Thymus (tissue), 11 donors: Measurements from ENCODE around the gene CDH4. TPM values are rescaled to one million over a fixed set of nuclear protein-coding genes. Genes with fewer than 3 reads are reported as not detected.
"Not testable (repeated sequence)": the region's sequence is repeated elsewhere in the genome, so short reads cannot be mapped to it uniquely, and the experiment has no call there.

Source experiments
- DNase-seq, 9 donors: peaks; one replicate each; pipeline ENCODE4 v3.0.0-alpha.2; 2013; ENCODE audit warnings: low spot score in 9 of 9, low read depth in 6 of 9, missing footprints in 1 of 9
- H3K27ac ChIP-seq, 2 donors: one replicate each; pipeline ENCODE4 v1.5.1; 2013; ENCODE audit warnings: control low read depth in 1 of 2, low read depth in 1 of 2, low read length in 1 of 2, mild to moderate bottlenecking in 1 of 2, moderate library complexity in 1 of 2
- H3K27me3 ChIP-seq, 2 donors: one replicate each; pipeline ENCODE4 v1.5.1; 2013; ENCODE audit warnings: low read length in 1 of 2; ENCODE audit not compliant: control insufficient read depth in 2 of 2, insufficient read depth in 1 of 2
- H3K36me3 ChIP-seq, 2 donors: one replicate each; pipeline ENCODE4 v1.5.1; 2013; ENCODE audit warnings: low read length in 1 of 2, mild to moderate bottlenecking in 1 of 2, moderate library complexity in 1 of 2; ENCODE audit not compliant: control insufficient read depth in 2 of 2, insufficient read depth in 2 of 2
- H3K4me1 ChIP-seq, 2 donors: one replicate each; pipeline ENCODE4 v1.5.1; 2013; ENCODE audit warnings: low read length in 2 of 2; ENCODE audit not compliant: control insufficient read depth in 2 of 2, insufficient read depth in 2 of 2
- H3K4me3 ChIP-seq, 2 donors: one replicate each; pipeline ENCODE4 v1.5.1; 2013; ENCODE audit warnings: low read length in 2 of 2, control low read depth in 1 of 2, mild to moderate bottlenecking in 1 of 2
- H3K9me3 ChIP-seq, 2 donors: one replicate each; pipeline ENCODE4 v1.5.1; 2013; ENCODE audit warnings: low read length in 1 of 2, mild to moderate bottlenecking in 1 of 2; ENCODE audit not compliant: control insufficient read depth in 2 of 2, insufficient read depth in 1 of 2
- WGBS: extraction: QIAGEN DNeasy Blood & Tissue Kit; methylation state at CpG from one replicate; pipeline ENCODE4 v1.1.7; 2013; 5-methylcytosine and 5-hydroxymethylcytosine counted together
- polyA plus RNA-seq: library from polyadenylated mRNA; stranded (reverse); fragments of 200-250 nt; gene quantifications from one replicate; pipeline ENCODE4 v1.2.3, GENCODE V29; 2013
- total RNA-seq: library from RNA; stranded (reverse); fragments of 120-200 nt; gene quantifications from one replicate; pipeline ENCODE4 v1.2.4, GENCODE V29; 2013
- donor health status: healthy.

Gene CDH4
- total and polyA plus RNA-seq, 2 donors: 0.34 to 0.61 TPM

DNA sequence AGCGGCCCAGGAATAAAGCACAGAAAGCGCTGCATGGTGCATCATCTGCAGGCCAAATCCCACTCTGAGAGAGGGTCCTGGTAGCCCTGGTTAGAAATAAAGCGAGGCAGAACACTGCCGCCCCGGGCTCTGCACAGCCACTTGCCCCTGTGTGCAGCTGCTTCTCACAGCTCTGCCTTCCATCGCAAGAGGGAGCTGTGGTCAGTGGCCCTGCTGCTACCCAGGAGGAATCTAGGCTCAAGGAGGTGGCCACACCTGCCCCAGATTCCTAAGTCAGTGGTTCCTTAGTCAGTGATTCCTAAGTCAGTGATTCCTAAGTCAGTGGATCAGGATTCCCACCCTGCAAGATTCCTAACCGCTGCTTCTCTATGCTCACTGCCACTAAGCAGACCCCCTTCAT, 8.8 kb downstream of the CDH4 start:
- Histone ChIP-seq H3K27me3 (peaks cover 0 to 6% of the 10 kb centered on the region in 2 donors), H3K4me3 (no peak overlapping the region), H3K4me1 (no peaks in the 10 kb centered on the region), H3K27ac (no peak overlapping the region), H3K36me3 (no peaks in the 10 kb centered on the region), H3K9me3 (no peaks in the 10 kb centered on the region)
- no peak for DNase-seq
- WGBS: 90% methylated on average over 7 of the region's 7 CpGs

DNA sequence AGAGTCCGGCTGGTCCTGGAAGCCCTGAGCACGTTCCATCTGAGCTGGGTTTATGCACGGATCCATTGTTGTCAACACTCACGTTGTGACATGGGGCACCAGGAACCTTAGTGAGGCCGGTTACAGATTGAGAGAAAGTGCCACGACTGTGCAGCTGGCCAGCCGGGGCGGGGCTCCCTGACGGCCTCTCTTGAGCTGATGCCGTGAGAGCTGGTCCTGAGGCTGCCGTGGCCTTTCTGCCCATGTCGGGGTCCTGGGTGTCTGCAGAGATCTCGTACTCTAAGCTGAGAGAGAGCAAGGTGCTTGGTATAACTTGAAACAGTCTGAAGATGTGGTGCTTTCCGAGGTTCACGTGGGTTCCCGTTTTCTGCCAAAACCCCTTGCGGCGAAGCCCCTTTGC, 10.0 kb downstream of the CDH4 start:
- no peak overlapping the region for H3K27ac ChIP-seq
- DNase-seq: no peak
- no peak overlapping the region for H3K4me3 ChIP-seq
- H3K36me3 ChIP-seq: no peaks in the 10 kb centered on the region
- H3K27me3 ChIP-seq: no peaks in the 10 kb centered on the region
- no peaks in the 10 kb centered on the region for H3K9me3 ChIP-seq
- H3K4me1 ChIP-seq: no peaks in the 10 kb centered on the region
- whole genome bisulfite sequencing: 95% methylated on average over 18 of the region's 18 CpGs

DNA sequence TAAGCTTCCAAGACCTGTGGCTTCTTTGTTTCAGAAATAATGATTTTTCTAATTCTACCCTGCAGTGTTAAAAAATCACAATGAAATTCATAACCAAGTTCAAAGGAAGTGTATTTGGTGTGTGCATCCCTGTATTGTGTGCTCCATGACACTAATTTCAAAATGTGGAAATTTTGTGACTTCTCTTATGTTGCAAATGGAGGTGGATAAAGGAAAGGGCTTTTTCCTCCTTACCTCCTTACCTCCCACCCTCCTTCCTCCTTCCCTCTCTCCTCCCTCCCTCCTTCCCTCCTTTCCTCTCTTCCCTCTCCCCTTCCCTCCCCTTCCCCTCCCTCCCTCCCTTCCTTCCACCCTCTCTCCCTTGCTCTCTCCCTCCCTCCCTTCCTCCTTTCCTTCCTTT, 10.5 kb downstream of the CDH4 start:
- no peak overlapping the region for H3K27ac ChIP-seq
- no peaks in the 10 kb centered on the region for H3K36me3 ChIP-seq
- no peak overlapping the region for H3K4me3 ChIP-seq
- no peaks in the 10 kb centered on the region for H3K9me3 ChIP-seq
- DNase-seq: no peak
- H3K4me1 ChIP-seq: no peaks in the 10 kb centered on the region
- H3K27me3 ChIP-seq: no peaks in the 10 kb centered on the region

DNA sequence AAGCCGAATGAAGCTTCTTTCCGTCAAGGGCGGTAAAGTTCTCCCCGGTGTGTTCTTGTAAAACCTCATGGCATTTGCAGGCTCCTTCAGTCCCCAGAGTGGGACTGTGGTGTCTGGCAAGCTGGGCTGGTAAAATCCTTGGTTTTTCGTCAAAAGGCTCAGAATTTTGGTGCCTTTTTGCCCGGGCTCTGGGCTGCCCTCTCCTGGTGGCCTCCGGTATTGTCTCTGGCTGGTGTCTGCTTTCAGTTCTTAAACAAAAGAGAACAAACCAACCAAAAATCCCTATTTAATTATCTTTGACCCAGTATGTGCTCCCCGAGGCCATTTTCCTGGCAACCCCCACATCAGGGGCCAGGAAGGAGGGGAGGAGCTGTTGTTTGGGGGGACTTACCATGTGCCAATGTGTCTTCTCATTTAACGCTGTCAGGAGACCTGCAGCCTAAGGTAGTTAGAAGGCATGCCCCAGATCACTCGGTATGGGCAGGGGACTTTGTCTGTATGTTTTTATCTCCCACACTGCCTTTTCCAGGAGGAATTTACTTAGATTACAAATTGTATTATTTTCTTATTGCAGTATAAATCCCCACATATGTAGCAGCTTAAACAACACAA, 11.1 kb downstream of the CDH4 start:
- no peak overlapping the region for H3K4me3 ChIP-seq
- H3K27ac ChIP-seq: no peak overlapping the region
- H3K4me1 ChIP-seq: no peaks in the 10 kb centered on the region
- DNase-seq: peak in 2 of 9 donors; percentile 3 to 15
- no peaks in the 10 kb centered on the region for H3K27me3 ChIP-seq
- H3K9me3 ChIP-seq: no peaks in the 10 kb centered on the region
- 52% methylated on average over 10 of the region's 10 CpGs for WGBS
- H3K36me3 ChIP-seq: no peaks in the 10 kb centered on the region

DNA sequence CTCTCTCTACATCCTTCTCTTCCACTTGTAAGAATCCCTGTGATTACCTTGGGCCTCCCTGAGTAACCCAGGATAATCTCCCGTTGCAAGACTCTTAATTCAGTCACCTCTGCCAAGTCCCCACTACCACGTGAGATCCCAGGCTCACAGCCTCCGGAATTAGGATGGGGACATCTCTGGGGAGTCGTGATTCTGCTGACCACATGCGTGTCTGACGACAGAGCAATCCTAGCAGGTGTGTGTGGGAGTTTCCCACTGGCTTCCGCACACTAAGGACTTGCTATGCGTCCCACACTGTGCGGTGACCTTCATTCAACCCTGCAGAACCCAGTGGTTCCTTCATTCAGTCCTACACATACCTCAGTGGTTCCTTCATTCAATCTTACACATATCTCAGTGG, 11.9 kb downstream of the CDH4 start:
- no peaks in the 10 kb centered on the region for H3K27me3 ChIP-seq

DNA sequence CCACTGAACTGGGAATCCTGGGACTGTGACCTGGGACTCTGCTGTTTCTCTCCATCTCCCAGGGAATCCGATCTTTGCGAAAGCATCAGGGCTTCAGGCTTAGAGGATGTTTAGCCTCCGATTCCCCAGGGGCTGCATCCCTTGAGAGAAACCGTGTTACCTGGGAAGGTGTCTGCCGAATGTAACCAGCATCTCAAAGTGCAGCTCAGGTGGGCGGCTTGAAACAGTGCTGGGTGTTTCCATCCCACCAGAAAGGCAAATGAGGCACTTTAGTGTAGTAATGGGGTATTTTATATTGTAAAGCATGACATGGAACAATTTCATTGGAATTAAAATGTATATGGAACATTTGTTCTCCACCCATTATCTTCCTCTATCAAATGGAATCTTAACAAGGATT, 15.2 kb downstream of the CDH4 start:
- H3K27me3 ChIP-seq: no peaks in the 10 kb centered on the region
- H3K4me3 ChIP-seq: no peak overlapping the region
- no peaks in the 10 kb centered on the region for H3K36me3 ChIP-seq
- no peak overlapping the region for H3K27ac ChIP-seq
- H3K9me3 ChIP-seq: no peaks in the 10 kb centered on the region
- H3K4me1 ChIP-seq: no peaks in the 10 kb centered on the region
- WGBS: 97% methylated on average over 6 of the region's 6 CpGs
- no peak for DNase-seq

More for the DNA sequence above, 11.9 kb downstream of the CDH4 start:
- H3K36me3 ChIP-seq: no peaks in the 10 kb centered on the region
- H3K4me1 ChIP-seq: no peaks in the 10 kb centered on the region
- DNase-seq: no peak
- H3K9me3 ChIP-seq: no peaks in the 10 kb centered on the region
- no peak overlapping the region for H3K4me3 ChIP-seq
- no peak overlapping the region for H3K27ac ChIP-seq
- 94% methylated on average over 9 of the region's 9 CpGs for WGBS

DNA sequence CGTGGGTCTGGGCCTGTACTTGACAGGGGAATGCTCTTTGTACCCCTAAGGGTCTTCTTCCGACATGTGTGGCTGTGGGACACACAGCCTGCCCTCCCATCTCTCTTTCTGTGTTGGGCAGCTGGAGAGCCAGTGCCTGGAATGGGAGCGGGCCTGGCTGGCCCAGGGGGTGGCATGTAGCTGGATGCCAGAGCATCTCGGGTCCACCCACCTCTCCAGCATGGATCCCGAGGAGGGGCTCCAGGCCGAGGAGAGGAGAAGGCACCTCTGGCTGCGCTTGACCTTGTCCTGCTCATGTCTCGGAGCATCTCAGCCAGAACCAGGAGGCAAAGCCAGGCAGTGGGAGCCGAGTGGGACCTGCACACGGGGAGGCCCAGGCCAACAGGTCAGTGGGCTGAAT, 16.0 kb downstream of the CDH4 start:
- no peaks in the 10 kb centered on the region for H3K27me3 ChIP-seq
- H3K9me3 ChIP-seq: no peaks in the 10 kb centered on the region
- H3K4me1 ChIP-seq: no peaks in the 10 kb centered on the region
- no peak overlapping the region for H3K4me3 ChIP-seq
- 94% methylated on average over 10 of the region's 10 CpGs for WGBS
- no peak for DNase-seq
- no peaks in the 10 kb centered on the region for H3K36me3 ChIP-seq
- H3K27ac ChIP-seq: no peak overlapping the region

DNA sequence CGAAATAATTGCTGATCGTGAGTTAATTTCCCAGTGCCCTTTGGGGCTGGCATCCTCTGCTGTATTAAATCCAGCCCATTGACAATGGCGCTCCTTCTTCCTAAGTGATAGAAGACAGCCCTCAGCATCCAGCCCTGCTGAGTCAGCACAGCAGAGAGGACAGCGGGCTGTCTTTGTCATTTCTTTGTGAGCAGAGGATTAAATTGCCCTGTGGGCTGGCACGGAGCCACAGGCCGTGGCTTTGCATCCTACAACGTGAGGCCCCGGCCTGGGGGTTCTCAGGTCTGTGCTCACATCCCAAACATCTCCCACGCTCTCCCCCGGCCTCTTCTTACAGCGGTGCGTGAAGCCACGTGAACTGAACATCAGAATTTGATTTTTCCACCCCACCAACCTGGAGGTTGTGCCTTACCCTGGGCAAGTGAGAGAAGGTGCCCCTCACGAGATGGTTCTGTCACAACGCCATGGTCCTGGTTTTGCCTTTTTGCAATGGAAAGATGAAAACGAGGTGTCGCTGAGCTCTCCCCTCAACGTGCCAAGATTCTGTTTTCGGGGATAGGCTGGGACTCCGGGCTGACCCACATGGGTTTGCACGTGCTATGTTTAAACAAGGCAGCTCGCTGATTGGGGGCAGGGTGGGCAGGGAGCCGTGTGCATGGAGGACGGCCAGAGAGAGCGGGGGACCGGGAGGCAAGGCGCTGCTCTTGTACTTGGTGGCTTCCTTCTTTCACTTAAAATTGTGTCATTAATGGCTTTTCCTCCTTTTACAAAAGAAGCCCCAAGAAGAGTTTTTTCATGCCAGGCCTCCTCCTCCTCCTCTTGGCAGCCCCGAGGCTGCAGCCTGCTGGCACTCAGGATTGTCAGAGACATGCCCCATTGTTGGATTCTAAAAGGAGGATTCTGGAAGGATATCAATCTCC, 19.5 kb downstream of the CDH4 start:
- H3K27me3 ChIP-seq: no peaks in the 10 kb centered on the region
- no peak overlapping the region for H3K4me3 ChIP-seq
- DNase-seq: no peak
- H3K27ac ChIP-seq: no peak overlapping the region
- no peaks in the 10 kb centered on the region for H3K9me3 ChIP-seq
- no peaks in the 10 kb centered on the region for H3K4me1 ChIP-seq
- 79% methylated on average over 28 of the region's 28 CpGs for WGBS
- H3K36me3 ChIP-seq: no peaks in the 10 kb centered on the region

DNA sequence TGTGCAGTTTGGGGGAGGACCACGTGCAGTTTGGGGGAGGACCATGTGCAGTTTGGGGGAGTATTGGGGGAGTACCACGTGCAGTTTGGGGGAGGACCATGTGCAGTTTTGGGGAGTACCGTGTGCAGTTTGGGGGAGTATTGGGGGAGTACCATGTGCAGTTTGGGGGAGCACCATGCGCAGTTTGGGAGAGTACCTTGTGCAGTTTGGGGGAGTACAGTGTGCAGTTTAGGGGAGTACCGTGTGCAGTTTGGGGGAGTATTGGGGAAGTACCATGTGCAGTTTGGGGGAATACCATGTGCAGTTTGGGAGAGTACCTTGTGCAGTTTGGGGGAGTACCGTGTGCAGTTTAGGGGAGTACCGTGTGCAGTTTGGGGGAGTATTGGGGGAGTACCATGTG, 21.0 kb downstream of the CDH4 start:
- not testable (repeated sequence) for H3K36me3 ChIP-seq, H3K4me3 ChIP-seq, H3K27ac ChIP-seq, H3K9me3 ChIP-seq, H3K27me3 ChIP-seq, H3K4me1 ChIP-seq, DNase-seq
- WGBS: 93% methylated on average over 7 of the region's 7 CpGs
